ENCODE data around the gene PDE4D.

- TF ChIP-seq, protein P1, sequence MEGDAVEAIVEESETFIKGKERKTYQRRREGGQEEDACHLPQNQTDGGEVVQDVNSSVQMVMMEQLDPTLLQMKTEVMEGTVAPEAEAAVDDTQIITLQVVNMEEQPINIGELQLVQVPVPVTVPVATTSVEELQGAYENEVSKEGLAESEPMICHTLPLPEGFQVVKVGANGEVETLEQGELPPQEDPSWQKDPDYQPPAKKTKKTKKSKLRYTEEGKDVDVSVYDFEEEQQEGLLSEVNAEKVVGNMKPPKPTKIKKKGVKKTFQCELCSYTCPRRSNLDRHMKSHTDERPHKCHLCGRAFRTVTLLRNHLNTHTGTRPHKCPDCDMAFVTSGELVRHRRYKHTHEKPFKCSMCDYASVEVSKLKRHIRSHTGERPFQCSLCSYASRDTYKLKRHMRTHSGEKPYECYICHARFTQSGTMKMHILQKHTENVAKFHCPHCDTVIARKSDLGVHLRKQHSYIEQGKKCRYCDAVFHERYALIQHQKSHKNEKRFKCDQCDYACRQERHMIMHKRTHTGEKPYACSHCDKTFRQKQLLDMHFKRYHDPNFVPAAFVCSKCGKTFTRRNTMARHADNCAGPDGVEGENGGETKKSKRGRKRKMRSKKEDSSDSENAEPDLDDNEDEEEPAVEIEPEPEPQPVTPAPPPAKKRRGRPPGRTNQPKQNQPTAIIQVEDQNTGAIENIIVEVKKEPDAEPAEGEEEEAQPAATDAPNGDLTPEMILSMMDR (IDR thresholded peaks at IDR 0.05; ENCODE audit: insufficient read depth, low read depth, low read length) = no peak
- TF ChIP-seq EZH2 (IDR thresholded peaks at IDR 0.05; ENCODE audit: insufficient read depth, low read length) = no peak
Measured at GRCh38 chr5:59449905-59450644, 443.5 kb downstream of the PDE4D start.

Measured in astrocyte (in vitro differentiated cells and primary cell).